Peyer's patch (tissue), 4 donors: ENCODE data around the gene DMD. TPM values are rescaled to one million over a fixed set of nuclear protein-coding genes. Genes with fewer than 3 reads are reported as not detected.

Source experiments
- DNase-seq, 3 donors: peaks; one replicate each; pipeline ENCODE4 v3.0.0-alpha.2; 2017 to 2019
- H3K27ac ChIP-seq, 4 donors: fragments of 200-600 bp; sonication (generic); one replicate each; pipeline ENCODE4 v1.5.1; 2016 to 2019
- H3K27me3 ChIP-seq, 2 donors: fragments of 200-600 bp; sonication (generic); one replicate each; pipeline ENCODE4 v1.5.1; 2019
- H3K36me3 ChIP-seq, 3 donors: fragments of 200-600 bp; sonication (generic); one replicate each; pipeline ENCODE4 v1.5.1; 2016 to 2019
- H3K4me1 ChIP-seq, 4 donors: fragments of 200-600 bp; sonication (generic); one replicate each; pipeline ENCODE4 v1.5.1; 2016 to 2019
- H3K4me3 ChIP-seq, 4 donors: fragments of 200-600 bp; sonication (generic); 1 replicate in 3 of 4; 2 replicates in 1 of 4; pipeline ENCODE4 v1.5.1; 2016 to 2019; ENCODE audit warnings: mild to moderate bottlenecking in 1 of 4
- H3K9me3 ChIP-seq, 4 donors: fragments of 200-600 bp; sonication (generic); one replicate each; pipeline ENCODE4 v1.5.1; 2016 to 2019; ENCODE audit warnings: mild to moderate bottlenecking in 1 of 4
- CTCF ChIP-seq, 6 experiments: fragments of 450-650 bp in 4 of 6; fragments of 200-600 bp in 2 of 6; sonication (generic) in 1 of 6; IDR thresholded peaks; one replicate each; pipeline ENCODE4 v1.5.1; 2017 to 2019; ENCODE audit warnings: antibody characterized with exemption in 6 of 6, mild to moderate bottlenecking in 3 of 6, moderate library complexity in 1 of 6
- POLR2A ChIP-seq, 2 donors: fragments of 450-650 bp; IDR thresholded peaks; one replicate each; pipeline ENCODE4 v1.5.1; 2017; ENCODE audit warnings: antibody characterized with exemption in 2 of 2, mild to moderate bottlenecking in 2 of 2, moderate library complexity in 2 of 2
- total RNA-seq, 4 donors: library from RNA; depleted of rRNA; stranded (reverse); fragments of >200 nt; gene quantifications; one replicate each; pipeline ENCODE4 v1.1.0, GENCODE V29; 2016

The DMD gene
- total RNA-seq, 4 donors from 2014 or later = 15.8 to 109 (median 19.1) TPM

GRCh38 chrX:32139476-32139875 lies 1071.9 kb downstream of the DMD start:
- H3K9me3 ChIP-seq = no peaks in the 10 kb centered on the region
- no peak overlapping the region for H3K4me3 ChIP-seq
- H3K27me3 ChIP-seq = no peaks in the 10 kb centered on the region
- TF ChIP-seq CTCF (IDR thresholded peaks at IDR 0.05) = no peak
- TF ChIP-seq POLR2A (IDR thresholded peaks at IDR 0.05) = no peak
- no peaks in the 10 kb centered on the region for H3K4me1 ChIP-seq
- H3K36me3 ChIP-seq = no peaks in the 10 kb centered on the region
- H3K27ac ChIP-seq = no peak overlapping the region
- DNase-seq = no peak

GRCh38 chrX:32137525-32137924 lies 1073.8 kb downstream of the DMD start:
- no peaks in the 10 kb centered on the region for H3K9me3 ChIP-seq
- no peaks in the 10 kb centered on the region for H3K27me3 ChIP-seq
- H3K36me3 ChIP-seq = no peaks in the 10 kb centered on the region
- TF ChIP-seq CTCF (IDR thresholded peaks at IDR 0.05) = no peak
- TF ChIP-seq POLR2A (IDR thresholded peaks at IDR 0.05) = no peak
- no peak overlapping the region for H3K27ac ChIP-seq
- DNase-seq = no peak
- H3K4me1 ChIP-seq = no peaks in the 10 kb centered on the region
- H3K4me3 ChIP-seq = no peak overlapping the region

GRCh38 chrX:32126997-32127396 lies 1084.4 kb downstream of the DMD start:
- no peak for DNase-seq
- TF ChIP-seq POLR2A (IDR thresholded peaks at IDR 0.05) = no peak
- no peak overlapping the region for H3K27ac ChIP-seq
- no peaks in the 10 kb centered on the region for H3K4me1 ChIP-seq
- H3K36me3 ChIP-seq = no peaks in the 10 kb centered on the region
- H3K4me3 ChIP-seq = no peak overlapping the region
- H3K9me3 ChIP-seq = no peaks in the 10 kb centered on the region
- no peaks in the 10 kb centered on the region for H3K27me3 ChIP-seq

- Histone ChIP-seq H3K4me1 (no peaks in the 10 kb centered on the region), H3K9me3 (no peaks in the 10 kb centered on the region), H3K27ac (no peak overlapping the region), H3K27me3 (no peaks in the 10 kb centered on the region), H3K36me3 (no peaks in the 10 kb centered on the region), H3K4me3 (no peak overlapping the region)
- TF ChIP-seq CTCF (IDR thresholded peaks at IDR 0.05) = no peak
- no peak for TF ChIP-seq POLR2A (IDR thresholded peaks at IDR 0.05)
- DNase-seq = no peak
Measured at GRCh38 chrX:32118832-32119231, 1092.5 kb downstream of the DMD start.

- no peaks in the 10 kb centered on the region for H3K36me3 ChIP-seq
- no peak overlapping the region for H3K27ac ChIP-seq
- no peaks in the 10 kb centered on the region for H3K27me3 ChIP-seq
- TF ChIP-seq POLR2A (IDR thresholded peaks at IDR 0.05) (no peak), CTCF (IDR thresholded peaks at IDR 0.05) (no peak)
- no peak for DNase-seq
- no peaks in the 10 kb centered on the region for H3K4me1 ChIP-seq
- H3K9me3 ChIP-seq = no peaks in the 10 kb centered on the region
- no peak overlapping the region for H3K4me3 ChIP-seq
Measured at GRCh38 chrX:32116047-32116446, 1095.3 kb downstream of the DMD start.

GRCh38 chrX:32087663-32088062 lies 1123.7 kb downstream of the DMD start:
- Histone ChIP-seq H3K4me1 (no peaks in the 10 kb centered on the region), H3K27ac (no peak overlapping the region), H3K27me3 (no peaks in the 10 kb centered on the region), H3K36me3 (no peaks in the 10 kb centered on the region), H3K9me3 (no peaks in the 10 kb centered on the region), H3K4me3 (no peak overlapping the region)
- no peak for DNase-seq
- TF ChIP-seq POLR2A (IDR thresholded peaks at IDR 0.05) (no peak), CTCF (IDR thresholded peaks at IDR 0.05) (no peak)
